Epithelial cell of esophagus (primary cell): Measurements from ENCODE around the gene ZBTB7A.

Experiments
- DNase-seq: peaks from one replicate; pipeline ENCODE4 v3.0.0; 2010; ENCODE audit warnings: low read depth
- H3K4me3 ChIP-seq: 2 replicates; pipeline ENCODE4 v1.5.1; 2011; ENCODE audit warnings: mild to moderate bottlenecking, low read length, control low read depth
- CTCF ChIP-seq: IDR thresholded peaks from 2 replicates; pipeline ENCODE4 v1.5.1; 2011; ENCODE audit warnings: low read depth, mild to moderate bottlenecking, low read length, control low read depth, inconsistent platforms; ENCODE audit not compliant: insufficient read depth; ENCODE audit errors: missing control alignments

ZBTB7A gene

GRCh38 chr19:4080473-4080872, 13.8 kb upstream of the ZBTB7A start:
- DNase-seq: no peak
- no peak for TF ChIP-seq CTCF
- no peak overlapping the region for H3K4me3 ChIP-seq

GRCh38 chr19:4077800-4078684, 11.3 kb upstream of the ZBTB7A start:
- no peak for TF ChIP-seq CTCF
- H3K4me3 ChIP-seq: no peak overlapping the region
- DNase-seq: no peak

GRCh38 chr19:4077007-4077374, 10.3 kb upstream of the ZBTB7A start:
- H3K4me3 ChIP-seq: no peak overlapping the region
- no peak for DNase-seq
- no peak for TF ChIP-seq CTCF

- H3K4me3 ChIP-seq: no peak overlapping the region
- no peak for DNase-seq
- TF ChIP-seq CTCF: no peak
These were observed 8.7 kb upstream of the ZBTB7A start for GRCh38 chr19:4075373-4075772.

GRCh38 chr19:4071610-4072009, 4.9 kb upstream of the ZBTB7A start:
- H3K4me3 ChIP-seq: no peak overlapping the region
- no peak for DNase-seq
- TF ChIP-seq CTCF: no peak

- no peak overlapping the region for H3K4me3 ChIP-seq
These were observed 2.7 kb upstream of the ZBTB7A start for GRCh38 chr19:4069331-4069959.

More at GRCh38 chr19:4069331-4069959, 2.7 kb upstream of the ZBTB7A start:
- TF ChIP-seq CTCF: no peak
- no peak for DNase-seq
